ENCODE measurements around the gene RAB3C. TPM values are rescaled to one million over a fixed set of nuclear protein-coding genes. Genes with fewer than 3 reads are reported as not detected.

Gene RAB3C
- total RNA-seq, 6 donors from 2014 or later: 0.09 to 1.1 (median 0.87) TPM; not detected in 2

DNA sequence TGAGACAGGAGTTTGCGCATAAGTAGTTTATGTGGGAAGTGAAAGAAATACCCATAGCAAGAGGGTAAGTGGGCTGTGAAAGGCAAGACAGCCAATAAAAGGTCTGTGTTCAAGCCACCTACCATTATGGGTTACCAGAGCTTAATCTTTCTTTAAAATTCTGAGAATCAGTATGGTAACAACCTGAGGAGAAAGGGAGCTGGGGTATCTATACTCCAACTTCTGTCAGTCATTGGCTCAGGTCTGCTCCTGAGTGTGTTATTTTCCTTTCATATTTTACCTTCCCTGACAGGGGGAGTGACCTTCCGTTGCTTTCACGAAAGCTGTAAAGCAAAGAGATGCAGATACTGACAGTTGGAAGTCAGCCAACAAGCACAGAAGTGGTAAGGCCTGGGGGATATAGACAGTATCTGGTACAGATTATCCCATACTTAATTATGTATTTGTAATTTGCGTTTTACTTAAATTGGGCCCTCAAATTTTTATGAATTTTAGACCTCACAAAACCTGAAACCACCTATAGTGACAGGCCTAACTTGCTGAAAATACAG, 233.4 kb downstream of the RAB3C start:
- H3K9me3 ChIP-seq: no peaks in the 10 kb centered on the region
- 91 to 92% methylated on average over 4 of the region's 4 CpGs for WGBS, 2 donors
- H3K4me3 ChIP-seq: no peak overlapping the region
- DNase-seq (no peak), ATAC-seq (ENCODE audit: low FRiP score in 2 of 2) (no peak)
- H3K36me3 ChIP-seq: no peaks in the 10 kb centered on the region
- no peaks in the 10 kb centered on the region for H3K4me1 ChIP-seq
- no peak for TF ChIP-seq CTCF (IDR thresholded peaks at IDR 0.05)
- TF ChIP-seq POLR2A (IDR thresholded peaks at IDR 0.05): no peak
- TF ChIP-seq EP300 (IDR thresholded peaks at IDR 0.05): no peak
- TF ChIP-seq POLR2AphosphoS5 (IDR thresholded peaks at IDR 0.05): no peak
- H3K27ac ChIP-seq: no peak overlapping the region
- H3K27me3 ChIP-seq: no peaks in the 10 kb centered on the region

DNA sequence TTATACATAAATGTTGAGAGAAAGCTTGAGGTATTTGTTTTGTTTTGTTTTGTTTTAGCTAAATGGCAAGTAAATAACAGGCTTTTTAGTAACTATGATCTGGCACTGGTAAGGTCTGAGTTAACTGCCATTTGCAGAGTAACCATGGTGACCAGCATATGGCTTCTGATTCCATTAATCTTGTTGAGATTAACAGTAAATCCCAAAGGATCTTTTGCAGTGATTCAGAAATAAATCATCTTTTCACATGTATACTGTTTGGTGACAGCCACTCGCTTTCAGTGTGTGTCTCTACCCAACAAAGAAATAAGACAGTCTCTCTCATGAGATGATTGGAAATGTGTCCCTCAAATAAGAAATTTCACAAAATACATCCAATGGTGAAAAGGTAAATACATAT, 235.6 kb downstream of the RAB3C start:
- H3K27ac ChIP-seq: no peak overlapping the region
- DNase-seq (no peak), ATAC-seq (ENCODE audit: low FRiP score in 2 of 2) (no peak)
- WGBS, 2 donors: 87 to 92% methylated on average over 1 of the region's 1 CpG
- no peaks in the 10 kb centered on the region for H3K36me3 ChIP-seq
- H3K4me1 ChIP-seq: no peaks in the 10 kb centered on the region
- H3K4me3 ChIP-seq: no peak overlapping the region
- H3K9me3 ChIP-seq: no peaks in the 10 kb centered on the region
- H3K27me3 ChIP-seq: no peaks in the 10 kb centered on the region
- no peak for TF ChIP-seq EP300 (IDR thresholded peaks at IDR 0.05)

DNA sequence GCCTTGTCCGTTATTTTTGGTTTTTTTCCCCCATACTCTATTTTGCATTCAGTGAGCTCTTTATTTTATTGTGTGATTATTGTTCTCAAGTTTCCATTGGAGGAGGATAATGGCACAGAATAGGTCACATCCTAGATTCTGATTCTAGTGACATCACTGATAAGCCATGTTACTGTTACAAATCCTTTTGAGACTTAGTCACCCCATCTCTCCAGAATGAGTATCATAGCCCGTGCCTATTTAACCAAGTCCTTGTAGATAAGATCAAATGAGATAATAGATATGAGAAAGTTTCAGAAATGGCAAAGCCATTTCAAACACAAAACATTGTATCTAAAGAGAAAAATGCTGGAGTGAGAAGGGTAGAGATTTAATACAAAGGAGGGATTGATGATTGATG, 242.6 kb downstream of the RAB3C start:
- H3K36me3 ChIP-seq: no peaks in the 10 kb centered on the region
- TF ChIP-seq CTCF (IDR thresholded peaks at IDR 0.05): no peak
- no peak for TF ChIP-seq EP300 (IDR thresholded peaks at IDR 0.05)
- TF ChIP-seq POLR2AphosphoS5 (IDR thresholded peaks at IDR 0.05): no peak
- no peak for TF ChIP-seq POLR2A (IDR thresholded peaks at IDR 0.05)
- no peaks in the 10 kb centered on the region for H3K4me1 ChIP-seq
- WGBS, 2 donors: 79 to 91% methylated on average over 2 of the region's 2 CpGs
- no peak overlapping the region for H3K27ac ChIP-seq
- no peak overlapping the region for H3K4me3 ChIP-seq
- ATAC-seq (ENCODE audit: low FRiP score in 2 of 2) (no peak), DNase-seq (no peak)
- H3K27me3 ChIP-seq: no peaks in the 10 kb centered on the region
- no peaks in the 10 kb centered on the region for H3K9me3 ChIP-seq

- H3K27me3 ChIP-seq: no peaks in the 10 kb centered on the region
- WGBS, 2 donors: 58 to 69% methylated on average over 3 of the region's 3 CpGs
- H3K27ac ChIP-seq: no peak overlapping the region
- H3K36me3 ChIP-seq: no peaks in the 10 kb centered on the region
- no peak for TF ChIP-seq EP300 (IDR thresholded peaks at IDR 0.05)
- TF ChIP-seq POLR2AphosphoS5 (IDR thresholded peaks at IDR 0.05): no peak
- no peak for TF ChIP-seq POLR2A (IDR thresholded peaks at IDR 0.05)
- H3K9me3 ChIP-seq: no peaks in the 10 kb centered on the region
- no peaks in the 10 kb centered on the region for H3K4me1 ChIP-seq
- no peak for ATAC-seq (ENCODE audit: low FRiP score in 2 of 2)
- no peak overlapping the region for H3K4me3 ChIP-seq
- DNase-seq: no peak
These were observed 243.0 kb downstream of the RAB3C start for GRCh38 chr5:58825899-58826298.

DNA sequence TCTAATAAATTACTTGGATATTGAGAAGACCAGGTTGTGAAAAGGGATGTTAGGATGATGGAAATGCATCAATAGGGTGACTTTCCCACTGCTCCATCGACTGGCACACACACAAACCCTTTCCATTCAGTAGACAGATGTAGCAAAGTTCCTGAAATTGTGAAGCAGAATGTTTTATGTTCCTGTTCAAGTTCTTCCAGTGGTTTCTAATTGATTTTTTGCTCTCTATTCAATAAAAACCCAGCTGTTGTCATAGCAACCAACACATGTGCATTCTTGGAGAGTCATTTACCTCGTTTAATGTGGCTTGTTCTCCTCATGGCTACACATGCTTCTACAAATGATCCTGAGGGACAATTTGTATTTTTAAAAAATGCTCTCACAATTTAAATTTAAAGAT, 244.6 kb downstream of the RAB3C start:
- H3K27ac ChIP-seq: no peak overlapping the region
- no peak overlapping the region for H3K4me3 ChIP-seq
- ATAC-seq (ENCODE audit: low FRiP score in 2 of 2): no peak
- TF ChIP-seq CTCF (IDR thresholded peaks at IDR 0.05) (no peak), EP300 (IDR thresholded peaks at IDR 0.05) (no peak), POLR2A (IDR thresholded peaks at IDR 0.05) (no peak), POLR2AphosphoS5 (IDR thresholded peaks at IDR 0.05) (no peak)
- WGBS, 2 donors: 60 to 72% methylated on average over 2 of the region's 2 CpGs
- H3K4me1 ChIP-seq: no peaks in the 10 kb centered on the region
- no peaks in the 10 kb centered on the region for H3K9me3 ChIP-seq
- H3K27me3 ChIP-seq: no peaks in the 10 kb centered on the region
- H3K36me3 ChIP-seq: no peaks in the 10 kb centered on the region
- no peak for DNase-seq

GRCh38 chr5:58828258-58828657, 245.4 kb downstream of the RAB3C start:
- Histone ChIP-seq H3K4me3 (no peak overlapping the region), H3K27ac (no peak overlapping the region), H3K36me3 (no peaks in the 10 kb centered on the region), H3K9me3 (no peaks in the 10 kb centered on the region), H3K4me1 (no peaks in the 10 kb centered on the region), H3K27me3 (no peaks in the 10 kb centered on the region)
- ATAC-seq (ENCODE audit: low FRiP score in 2 of 2) (no peak), DNase-seq (no peak)
- 83 to 85% methylated on average over 4 of the region's 4 CpGs for WGBS, 2 donors
- no peak for TF ChIP-seq POLR2AphosphoS5 (IDR thresholded peaks at IDR 0.05)
- no peak for TF ChIP-seq EP300 (IDR thresholded peaks at IDR 0.05)
- no peak for TF ChIP-seq CTCF (IDR thresholded peaks at IDR 0.05)
